HG03354 (cell line): ENCODE measurements around the gene BRI3.

Experiments used
- ATAC-seq: cut with Tn5 transposase; IDR thresholded peaks from one replicate; pipeline ENCODE4 v1.9.1; 2021; ENCODE audit warnings: mild to moderate bottlenecking; ENCODE audit not compliant: unreplicated experiment, poor library complexity, severe bottlenecking

BRI3 gene

DNA sequence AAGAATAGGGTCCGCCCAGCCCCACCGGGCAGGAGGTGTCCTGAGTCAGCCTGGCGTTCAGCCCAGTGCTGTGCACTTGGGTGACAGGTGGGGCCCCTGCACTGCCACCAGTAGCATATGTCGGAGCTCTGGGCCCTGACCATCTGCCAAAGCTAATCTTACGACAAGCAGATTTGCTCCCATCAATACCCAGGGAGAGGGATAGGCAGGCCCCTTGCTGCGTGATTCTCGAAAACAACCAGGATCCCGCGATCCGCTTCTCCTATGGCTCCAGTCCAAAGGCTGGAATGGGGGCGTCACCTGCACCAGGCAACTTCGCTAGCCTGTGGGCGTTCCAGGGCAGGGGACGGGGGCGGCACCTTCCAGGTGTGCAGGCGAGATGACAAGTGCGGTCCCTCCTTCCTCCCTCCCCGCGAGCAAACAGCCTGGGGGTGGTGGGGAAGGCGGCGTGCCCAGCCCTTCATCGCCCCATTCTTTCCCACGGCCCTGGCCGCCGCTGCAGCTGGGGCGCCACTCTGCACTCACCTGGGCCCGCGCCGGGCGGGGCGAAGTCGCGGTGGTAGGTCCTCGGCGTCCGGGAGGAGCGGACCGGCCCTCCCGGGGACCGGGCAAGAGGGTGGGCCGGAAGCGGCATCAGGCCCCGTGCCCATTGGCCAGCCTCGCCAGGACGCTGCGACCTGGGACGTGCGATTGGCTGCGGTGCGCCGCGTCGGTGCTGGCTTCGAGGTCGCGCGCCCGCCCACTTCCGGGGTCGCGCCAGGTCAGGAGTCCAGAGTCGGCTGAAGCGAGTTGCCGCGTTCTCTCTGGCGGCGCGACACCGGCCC lies 29.7 kb upstream of the BRI3 start, which contains the start of gene TECPR1:
Gene TECPR1, minus strand, starts transcription at position 632 of the 824 bp plus-strand sequence. CDS start 6,086 bp downstream, outside the sequence.
- peak; percentile 98 for ATAC-seq

DNA sequence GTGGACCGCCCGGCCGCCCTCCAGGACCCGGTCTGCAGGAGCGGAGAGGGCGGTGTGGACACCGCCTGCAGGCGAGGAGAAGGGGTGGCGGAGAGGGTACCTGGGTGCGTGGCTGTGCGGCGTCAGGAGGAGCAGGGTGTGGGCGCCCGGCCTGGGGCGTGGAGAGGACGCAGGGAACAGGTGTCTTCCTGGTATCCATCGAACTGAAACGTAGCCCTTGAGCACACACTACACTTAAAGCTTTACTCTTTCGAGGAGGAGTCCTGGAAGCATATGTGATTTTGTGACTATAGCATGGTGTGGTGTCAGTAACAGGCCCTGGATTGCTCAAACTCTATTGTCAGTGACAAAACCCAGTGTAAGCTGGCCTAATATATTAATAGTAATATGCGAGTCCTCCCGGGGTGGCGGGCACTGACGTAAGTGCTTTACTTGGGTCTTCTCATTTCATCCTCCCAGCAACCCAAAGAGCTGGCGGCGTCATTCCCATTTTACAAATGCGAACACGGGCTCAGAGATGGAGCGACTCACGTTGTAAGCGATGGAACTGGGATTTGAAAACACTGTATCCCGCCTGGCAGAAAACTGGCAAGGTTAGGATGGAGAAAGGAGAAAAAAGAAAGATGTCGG lies 28.9 kb upstream of the BRI3 start:
- peak; percentile 34 for ATAC-seq

DNA sequence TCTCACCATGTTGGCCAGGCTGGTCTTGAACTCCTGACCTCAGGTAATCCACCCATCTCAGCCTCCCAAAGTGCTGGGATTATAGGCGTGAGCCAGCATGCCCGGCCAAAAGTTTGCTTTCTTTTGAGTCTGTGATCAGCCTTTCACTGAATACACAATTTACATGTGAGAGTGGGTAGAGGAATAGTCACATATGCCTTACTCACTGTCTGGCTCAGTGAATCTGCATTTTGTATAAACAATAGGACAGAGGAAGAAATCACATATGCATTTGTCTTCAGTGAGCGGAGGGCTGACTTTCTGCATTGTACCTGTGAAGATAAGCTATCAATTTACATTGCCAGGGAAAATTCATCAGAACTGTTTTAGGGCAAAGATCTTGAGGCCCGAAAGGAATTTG lies 27.0 kb upstream of the BRI3 start:
- no peak for ATAC-seq

DNA sequence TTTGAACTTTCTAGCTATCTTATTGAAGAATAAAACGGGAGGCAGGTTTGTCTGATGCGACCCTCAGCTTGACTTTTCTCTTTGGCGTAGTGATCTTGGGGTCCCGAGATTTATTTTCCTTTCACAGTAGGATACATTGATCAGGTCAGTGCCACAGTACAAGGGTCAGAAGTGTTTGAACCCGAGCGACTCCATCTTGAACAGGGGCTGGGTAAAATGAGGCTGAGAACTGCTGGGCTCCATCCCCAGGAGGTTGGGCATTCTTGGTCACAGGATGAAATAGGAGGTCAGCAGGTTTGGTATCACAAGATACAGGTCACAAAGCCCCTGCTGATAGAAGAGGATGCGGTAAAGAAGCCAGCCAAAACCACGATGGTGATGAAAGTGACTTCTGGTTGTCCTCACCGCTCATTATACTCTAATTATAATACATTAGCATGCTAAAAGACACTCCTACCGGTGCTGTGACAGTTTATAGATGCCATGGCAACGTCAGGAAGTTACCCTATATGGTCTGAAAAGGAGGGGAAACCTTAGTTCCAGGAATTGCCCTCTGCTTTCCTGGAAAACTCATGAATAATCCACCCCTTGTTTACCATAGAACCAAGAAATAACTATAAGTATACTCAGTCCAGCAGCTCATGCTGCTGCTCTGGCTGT lies 26.4 kb upstream of the BRI3 start:
- ATAC-seq, result no peak

DNA sequence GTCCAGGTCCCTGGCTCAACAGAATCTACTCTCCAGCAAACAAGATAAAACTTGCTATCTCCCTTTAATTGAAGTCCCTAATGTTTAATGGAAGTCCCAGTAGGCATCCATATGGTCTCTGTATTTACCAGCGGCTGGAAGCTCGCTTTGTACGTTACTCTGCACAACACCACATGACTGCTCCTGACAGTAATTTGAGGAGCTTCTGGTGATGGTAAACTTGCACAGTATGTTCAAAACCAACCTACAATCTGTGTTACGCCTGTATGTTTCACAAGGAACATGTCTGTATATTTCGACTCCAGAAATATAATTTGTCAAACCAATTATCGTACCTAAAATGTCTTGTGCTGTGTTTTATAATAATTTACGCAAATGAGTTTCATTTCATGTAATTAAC lies 25.1 kb upstream of the BRI3 start:
- ATAC-seq, result no peak

DNA sequence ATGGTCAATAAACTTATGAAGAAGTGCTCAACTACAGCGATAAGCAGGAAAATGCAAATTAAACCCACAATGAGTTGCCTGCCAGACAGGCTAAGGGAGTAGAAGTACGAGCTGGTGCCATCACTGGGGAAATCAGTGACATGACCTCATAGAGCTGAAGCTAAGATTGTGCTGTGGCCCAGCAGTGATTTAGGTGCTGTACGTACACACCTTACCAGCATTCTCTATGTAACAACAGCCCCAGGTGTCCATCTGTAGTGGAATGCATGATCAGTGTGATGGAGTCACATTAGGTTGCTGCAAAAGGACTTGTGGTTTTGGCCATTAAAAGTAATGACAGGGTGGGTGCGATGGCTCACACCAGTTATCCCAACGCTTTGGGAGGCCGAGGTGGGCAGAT lies 23.8 kb upstream of the BRI3 start:
- no peak for ATAC-seq

DNA sequence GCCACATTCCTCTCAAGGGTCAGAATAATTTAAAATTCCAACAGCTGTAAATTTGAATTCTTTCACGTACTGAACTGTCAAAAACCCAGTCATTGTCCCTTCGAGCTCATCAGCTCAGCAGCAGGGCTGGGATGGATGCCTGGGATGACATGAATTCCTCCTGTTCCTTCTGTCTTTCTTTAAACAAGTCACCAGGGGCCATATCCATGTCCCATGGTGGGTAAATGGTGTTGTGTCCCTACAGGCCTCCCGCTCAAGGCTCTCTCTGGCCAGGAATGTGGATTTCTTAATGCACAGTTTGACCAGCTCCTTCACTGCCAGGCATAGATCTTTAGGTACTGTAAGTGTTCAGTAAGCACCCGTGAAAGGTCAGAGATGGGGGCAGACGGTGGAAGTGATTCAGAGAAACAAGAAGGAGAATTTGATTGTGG lies 15.6 kb upstream of the BRI3 start:
- no peak for ATAC-seq

DNA sequence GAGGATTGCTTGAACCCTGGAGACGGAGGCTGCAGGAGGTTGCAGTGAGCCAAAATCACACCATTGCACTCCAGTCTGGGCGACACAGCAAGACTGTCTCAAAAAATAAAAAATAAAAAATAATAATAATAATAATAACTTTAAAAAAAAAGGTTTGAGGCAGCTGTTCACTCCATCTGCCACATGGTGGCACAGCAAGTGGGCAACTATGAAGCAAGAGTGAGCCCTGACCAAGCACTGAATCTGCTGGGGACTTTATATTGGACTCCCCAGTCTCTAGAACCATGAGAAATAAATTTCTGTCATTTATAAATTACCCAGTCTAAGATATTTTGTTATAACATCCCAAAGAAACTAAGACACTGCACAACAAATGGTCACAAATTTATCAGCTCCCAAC lies 14.6 kb upstream of the BRI3 start:
- ATAC-seq, result no peak

DNA sequence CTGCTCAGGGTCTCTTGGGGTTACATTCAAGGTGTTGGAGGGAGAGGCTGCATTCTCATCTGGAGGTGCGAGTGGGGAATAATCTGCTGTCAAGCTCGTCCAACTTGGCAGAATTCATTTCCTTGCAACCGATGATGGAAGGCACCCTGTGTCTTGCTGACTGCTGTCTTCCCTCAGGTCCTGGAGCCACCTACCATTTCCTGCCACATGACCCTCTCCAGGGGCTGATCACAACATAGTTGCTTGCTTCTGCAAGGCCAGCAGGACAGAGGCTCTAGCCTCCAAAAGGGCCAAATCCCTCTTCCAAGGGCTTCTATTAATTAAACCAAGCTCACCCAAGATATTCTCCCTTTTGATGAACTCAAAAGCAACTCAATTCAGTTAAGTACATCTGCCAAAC lies 14.2 kb upstream of the BRI3 start:
- ATAC-seq, result no peak

DNA sequence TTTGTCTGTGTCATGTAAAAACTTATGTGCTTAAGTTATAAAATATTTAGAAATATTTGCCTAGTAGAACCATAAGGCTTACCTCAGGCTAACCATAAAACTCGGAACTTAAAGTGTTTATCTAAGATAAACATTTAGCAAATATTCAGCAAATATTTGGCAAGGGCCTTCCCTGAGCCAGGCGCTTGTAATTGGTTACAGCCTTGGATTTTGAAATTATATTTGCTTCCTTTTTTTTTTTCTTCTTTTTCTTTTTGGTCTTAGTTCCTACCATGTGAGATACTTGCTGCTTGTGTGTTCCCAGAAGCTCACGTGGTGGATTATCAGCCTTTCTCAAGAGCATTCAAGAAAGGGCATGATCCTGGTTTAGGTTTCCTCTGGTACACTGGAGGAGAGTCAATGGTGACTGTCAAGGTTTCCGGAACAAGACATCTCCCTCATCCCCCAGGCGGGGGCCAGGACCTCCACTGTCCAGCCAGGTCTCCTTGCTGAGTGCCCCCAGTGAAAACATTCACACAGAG lies 5.2 kb upstream of the BRI3 start:
- ATAC-seq, result no peak

DNA sequence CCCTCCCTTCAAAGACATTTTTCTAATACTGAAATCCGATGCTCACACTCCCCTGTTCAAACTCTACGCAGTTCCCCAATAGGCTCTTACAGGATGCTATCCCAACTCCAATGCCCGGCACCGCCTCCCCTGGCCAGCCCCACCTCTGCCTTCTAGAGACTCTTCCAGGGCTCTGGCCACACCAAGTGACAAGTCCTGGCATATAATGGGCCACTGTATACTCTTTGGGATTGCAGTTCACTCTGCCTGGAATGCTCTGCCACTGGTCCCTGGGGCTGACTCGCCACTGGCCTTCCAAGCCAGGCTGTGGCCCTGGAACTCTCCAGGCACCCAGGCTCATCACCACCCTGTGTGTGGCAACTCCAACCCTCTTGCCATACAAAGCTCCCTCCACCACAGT lies 3.1 kb upstream of the BRI3 start:
- no peak for ATAC-seq

DNA sequence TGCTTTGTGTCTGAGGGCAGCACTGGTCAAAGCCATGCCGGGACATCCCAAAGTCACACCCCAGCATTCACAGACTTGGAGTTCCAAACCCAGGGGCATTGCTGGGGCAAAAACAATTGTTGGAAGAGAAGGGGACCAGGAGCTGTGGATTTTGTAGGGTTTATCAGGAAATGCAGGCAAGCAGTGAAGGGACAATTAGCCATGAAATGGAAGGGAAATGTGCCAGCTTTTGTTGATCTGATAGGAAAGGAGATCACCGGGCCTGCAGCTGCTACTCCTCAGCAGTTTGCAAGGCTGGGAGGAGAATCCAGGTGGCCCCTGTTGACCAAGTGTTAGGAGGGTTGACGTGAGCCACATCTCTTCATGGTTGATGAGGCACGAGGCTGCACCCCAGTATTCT lies 2.5 kb upstream of the BRI3 start:
- no peak for ATAC-seq

DNA sequence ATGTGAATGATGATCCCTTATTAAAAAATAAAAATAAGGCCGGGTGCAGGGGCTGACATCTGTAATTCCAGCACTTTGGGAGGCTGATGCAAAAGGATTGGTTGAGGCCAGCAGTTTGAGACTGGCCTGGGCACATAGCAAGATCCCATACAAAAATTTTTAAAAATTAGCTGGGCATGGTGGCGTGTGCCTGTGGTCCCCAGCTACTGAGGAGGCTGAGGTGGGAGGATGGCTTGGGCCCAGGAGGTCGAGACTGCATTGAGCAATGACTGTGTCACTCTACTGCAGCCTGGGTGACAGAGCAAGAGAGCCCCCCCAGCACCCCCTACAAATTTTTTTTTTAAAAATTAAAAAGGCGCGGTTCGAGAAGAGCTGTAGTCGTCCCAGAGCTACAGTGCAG lies 1.2 kb upstream of the BRI3 start:
- no peak for ATAC-seq

DNA sequence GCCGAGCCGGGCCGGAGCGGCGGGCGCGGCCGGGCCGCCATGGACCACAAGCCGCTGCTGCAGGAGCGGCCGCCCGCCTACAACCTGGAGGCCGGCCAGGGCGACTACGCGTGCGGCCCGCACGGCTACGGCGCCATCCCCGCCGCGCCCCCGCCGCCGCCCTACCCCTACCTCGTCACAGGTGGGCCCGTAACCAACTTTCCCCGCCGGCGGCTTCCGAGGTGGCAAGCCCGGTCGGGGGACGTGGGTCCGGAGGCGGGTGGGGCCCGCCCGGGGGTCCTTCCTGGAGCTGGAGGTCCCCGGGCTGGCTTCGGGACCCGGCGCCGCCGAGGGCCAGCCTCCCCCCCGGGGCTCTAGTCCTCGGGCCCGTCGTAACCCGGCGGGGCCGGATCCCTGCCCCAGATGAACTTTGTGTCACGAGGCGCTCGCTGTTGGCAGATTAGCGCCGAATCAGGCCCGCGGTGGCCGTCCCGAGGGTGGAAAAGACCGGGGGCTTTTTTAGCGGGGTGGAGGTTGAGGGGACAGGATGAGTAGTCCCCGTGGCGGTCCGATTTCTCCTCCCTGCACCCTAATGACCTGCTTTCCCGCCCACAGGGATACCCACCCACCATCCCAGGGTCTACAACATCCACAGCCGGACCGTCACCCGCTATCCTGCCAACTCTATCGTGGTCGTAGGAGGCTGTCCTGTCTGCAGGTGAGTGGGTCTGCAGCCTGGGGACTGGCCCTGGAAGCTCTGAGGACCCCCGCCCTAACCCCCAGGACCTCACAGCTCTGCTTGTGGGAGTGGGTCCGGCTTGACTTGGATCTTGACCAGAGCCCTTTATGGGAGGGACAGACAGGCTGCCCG lies 496 bp downstream of the BRI3 start:
- peak; percentile 49 for ATAC-seq

DNA sequence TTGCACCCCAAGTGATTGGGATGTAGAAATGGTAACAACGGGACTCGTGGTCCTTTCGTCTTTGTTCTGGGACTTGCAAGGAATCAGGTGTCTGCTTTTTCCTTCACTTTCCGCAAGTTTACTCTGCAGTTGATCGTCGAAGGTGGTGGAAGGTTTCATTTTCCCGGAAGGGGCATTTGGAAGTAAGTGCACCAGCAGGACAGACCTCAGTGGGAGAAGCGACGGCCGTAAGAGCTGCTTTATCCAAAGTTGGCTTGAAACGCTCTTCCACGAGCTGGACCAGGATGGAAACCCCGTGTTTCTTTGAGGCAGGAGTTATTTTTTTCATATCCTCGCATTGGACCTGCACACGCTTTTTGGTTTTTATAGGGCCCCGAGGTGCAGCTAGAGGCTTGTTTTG lies 1.2 kb downstream of the BRI3 start:
- ATAC-seq, result no peak

DNA sequence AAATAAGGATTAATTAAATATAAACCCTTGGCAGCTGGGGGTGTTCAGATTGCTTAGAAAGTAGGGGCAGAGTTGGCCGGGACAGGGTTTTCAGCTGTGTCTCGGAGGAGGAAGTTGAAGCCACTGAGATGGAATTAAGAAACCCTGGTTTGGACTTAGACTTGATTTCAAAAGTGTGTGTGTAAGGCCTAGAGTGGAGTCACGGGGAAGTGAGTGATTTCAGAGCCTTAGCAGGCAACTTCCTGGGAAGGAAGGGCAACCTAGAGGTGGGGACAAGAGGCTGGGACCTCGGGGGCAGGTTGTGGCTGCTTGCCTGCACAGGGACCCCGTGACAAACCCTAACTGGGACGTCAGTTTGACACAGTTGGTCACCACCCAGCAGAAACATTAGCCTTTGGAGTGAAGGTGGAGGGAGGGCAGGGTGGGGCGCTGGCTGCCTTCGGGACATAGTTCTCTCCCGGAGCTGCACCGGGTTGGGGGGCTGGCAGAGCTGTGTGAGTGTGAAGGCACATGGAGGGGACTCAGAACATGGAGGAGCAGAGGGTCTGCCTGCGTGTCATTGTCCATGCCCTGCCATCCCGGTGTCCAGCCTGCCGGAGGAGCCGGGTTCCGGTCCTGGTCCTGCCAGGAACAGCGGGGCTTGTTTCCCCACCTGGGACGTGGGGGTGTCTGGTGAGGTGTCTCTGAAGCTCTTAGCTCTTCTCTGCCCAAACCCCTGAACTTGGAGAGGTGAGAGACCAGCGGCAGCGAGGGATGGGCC lies 1.8 kb downstream of the BRI3 start:
- ATAC-seq, result no peak

DNA sequence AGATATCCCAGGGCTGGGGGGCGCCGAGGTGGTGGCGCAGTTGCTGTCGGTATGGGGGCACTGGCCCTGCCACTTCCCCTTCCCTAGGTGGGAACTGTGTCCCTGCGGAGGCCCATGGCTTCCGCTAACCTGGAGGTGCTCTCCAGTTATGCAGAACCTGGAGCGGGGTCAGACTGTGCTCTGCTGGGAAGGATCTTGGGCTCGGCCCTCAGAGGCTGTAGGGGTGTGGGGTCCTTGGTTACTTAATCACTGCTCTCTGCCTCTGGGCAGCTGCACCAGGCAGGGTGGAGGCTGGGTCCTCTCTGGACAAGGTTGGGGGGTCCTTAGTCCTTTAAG lies 2.4 kb downstream of the BRI3 start:
- no peak for ATAC-seq

DNA sequence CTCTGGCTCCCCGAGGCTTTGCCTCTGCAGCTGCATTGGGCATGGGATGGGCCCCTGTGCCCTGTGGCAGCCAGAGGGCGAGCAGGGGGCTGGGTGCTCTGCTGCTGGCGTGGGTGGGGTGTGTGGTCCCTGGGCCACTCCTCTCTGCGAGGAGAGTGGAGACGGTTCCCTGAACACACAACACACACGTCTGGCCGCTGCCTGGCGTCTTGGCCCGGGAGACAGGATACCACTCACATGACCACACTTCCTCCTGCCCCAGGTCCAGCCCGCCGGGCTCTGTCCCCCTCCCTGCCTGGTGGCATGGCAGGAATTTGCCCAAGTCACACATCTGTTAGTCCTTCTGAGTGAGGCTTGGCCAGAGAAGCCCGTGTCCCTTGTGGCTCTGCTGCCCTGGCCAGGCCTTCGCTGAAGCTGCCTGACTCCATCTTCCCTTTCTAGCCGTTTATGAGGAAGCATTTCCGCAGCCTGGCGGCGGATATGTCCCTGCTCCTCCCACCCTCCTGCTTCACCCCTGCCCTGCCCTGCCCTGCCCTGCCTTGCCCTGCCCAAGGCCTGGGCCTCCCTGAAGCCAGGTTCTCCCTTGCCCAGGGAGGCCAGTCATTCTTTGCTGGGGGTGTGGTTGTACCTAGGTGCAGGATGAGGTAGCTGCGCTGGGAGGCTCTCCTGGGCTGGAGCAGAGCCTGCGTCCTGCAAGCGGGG lies 3.0 kb downstream of the BRI3 start:
- no peak for ATAC-seq
